Bone marrow (tissue), 2 donors: ENCODE data around the gene TBC1D14.
"Not testable (repeated sequence)": the region's sequence is repeated elsewhere in the genome, so short reads cannot be mapped to it uniquely, and the experiment has no call there.

ENCODE experiments used
- DNase-seq, 2 donors: peaks; one replicate each; lab custom pipeline; 2025; lab: John Stamatoyannopoulos, UW

Gene TBC1D14

DNA sequence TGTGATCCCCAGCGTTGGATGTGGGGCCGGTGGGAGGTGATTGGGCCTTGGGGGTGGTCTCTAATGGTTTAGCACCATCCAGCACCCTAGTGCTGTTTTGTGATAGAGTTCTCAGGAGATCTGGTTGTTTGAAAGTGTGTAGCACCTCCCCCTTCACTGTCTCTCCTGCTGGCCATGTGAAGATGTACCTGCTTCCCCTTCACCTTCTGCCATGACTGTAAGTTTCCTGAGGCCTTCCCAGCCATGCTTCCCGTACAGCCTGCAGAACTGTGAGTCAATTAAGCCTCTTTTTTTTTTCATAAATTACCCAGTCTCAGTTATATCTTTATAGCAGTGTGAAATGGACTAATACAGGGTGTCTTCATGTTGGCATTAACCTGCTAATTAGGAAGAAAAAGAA, 19.3 kb upstream of the TBC1D14 start:
- no peak for DNase-seq

DNA sequence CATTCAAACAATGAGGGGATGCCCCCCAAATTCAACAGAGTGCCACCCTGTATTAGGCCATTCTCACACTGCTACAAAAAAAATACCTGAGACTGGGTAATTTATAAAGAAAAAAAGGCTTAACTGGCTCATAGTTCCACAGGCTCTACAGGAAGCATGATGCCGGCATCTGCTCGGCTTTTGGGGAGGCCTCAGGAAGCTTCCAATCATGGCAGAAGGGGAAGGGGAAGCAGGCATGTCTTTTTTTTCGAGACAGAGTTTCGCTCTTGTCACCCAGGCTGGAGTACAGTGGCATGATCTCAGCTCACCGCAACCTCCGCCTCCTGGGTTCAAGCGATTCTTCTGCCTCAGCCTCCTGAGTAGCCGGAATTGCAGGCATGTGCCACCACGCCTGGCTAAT, 18.7 kb upstream of the TBC1D14 start:
- not testable (repeated sequence) for DNase-seq

DNA sequence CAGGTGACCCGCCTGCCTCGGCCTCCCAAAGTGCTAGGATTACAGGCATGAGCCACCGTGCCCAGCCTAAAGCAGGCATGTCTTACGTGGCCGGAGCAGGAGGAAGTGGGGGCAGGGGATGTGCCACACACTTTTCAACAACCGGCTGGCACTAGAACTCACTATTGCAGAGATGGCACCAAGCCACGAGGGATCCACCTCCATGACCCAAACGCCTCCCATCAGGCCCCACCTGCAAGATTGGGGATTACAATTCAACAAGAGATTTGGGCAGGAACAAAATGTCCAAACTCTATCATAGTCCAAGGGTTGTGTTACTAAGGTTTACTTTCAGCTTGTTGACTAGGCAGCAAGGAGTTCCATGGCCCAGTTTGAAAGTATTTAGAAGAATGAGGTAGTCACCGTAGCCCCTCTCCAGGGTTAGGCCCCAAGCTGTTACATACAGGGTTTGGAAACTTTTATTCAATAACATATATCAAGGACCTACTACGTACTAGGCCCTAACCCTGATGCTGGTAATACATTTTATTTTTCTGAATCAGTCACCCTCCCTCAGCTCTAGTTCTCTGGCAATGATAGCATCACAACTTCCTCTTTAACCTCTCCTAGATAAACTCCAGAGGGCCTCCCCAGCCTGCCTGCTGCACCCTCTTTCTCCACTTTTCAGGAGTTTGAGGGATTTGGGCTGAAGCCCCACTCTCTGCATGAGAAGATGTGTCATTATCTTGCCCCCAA, 18.0 kb upstream of the TBC1D14 start:
- DNase-seq: peak in 1 of 2 donors; percentile 61

GRCh38 chr4:6892190-6892908, 17.3 kb upstream of the TBC1D14 start:
- peak; percentile 35 to 79 for DNase-seq

GRCh38 chr4:6892909-6893202, 16.8 kb upstream of the TBC1D14 start:
- no peak for DNase-seq

GRCh38 chr4:6893449-6894085, 16.1 kb upstream of the TBC1D14 start:
- DNase-seq: peak in 1 of 2 donors; percentile 42

GRCh38 chr4:6894086-6894478, 15.5 kb upstream of the TBC1D14 start:
- no peak for DNase-seq

DNA sequence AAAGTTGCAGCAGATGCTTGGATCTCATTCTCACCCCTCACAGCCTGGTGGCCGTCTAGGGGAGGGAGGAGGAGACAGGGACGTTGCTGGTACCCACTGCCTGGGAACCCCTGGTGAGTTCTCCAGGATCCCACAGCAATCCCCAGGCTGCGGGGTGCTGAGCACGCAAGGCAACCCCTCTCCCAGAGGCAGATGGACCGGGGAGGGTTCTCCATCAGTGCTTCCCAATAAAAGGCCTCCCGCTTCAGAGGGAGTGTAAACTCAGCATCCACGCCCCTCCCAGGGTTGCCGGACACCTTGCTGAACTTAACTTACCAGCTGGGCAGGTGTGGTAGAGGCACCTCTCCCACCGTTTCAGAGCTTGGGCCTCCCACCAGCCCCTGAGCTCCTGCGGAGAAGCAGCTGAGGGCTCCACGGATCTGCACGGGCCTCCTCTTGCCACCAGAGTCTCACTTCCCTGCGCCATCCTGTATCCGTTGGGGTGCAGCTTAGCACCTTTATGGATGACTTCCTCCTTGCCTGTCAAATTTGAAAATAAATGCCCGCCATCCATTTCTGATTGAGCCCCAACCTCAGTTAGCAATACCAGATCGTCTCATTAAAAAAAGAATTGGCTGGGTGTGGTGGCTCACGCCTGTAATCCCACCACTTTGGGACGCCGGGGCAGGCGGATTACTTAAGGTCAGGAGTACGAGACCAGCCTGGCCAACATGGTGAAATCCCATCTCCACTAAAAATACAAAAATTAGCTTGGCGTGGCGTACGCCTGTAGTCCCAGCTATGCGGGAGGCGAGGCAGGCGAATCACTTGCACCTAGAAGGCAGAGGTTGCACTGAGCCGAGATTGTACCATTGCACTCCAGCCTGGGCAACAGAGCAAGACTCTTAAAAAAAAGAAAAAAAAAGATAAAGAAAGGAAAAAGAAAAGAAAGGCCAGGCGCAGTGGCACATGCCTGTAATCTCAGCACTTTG, 14.8 kb upstream of the TBC1D14 start:
- DNase-seq: no peak

DNA sequence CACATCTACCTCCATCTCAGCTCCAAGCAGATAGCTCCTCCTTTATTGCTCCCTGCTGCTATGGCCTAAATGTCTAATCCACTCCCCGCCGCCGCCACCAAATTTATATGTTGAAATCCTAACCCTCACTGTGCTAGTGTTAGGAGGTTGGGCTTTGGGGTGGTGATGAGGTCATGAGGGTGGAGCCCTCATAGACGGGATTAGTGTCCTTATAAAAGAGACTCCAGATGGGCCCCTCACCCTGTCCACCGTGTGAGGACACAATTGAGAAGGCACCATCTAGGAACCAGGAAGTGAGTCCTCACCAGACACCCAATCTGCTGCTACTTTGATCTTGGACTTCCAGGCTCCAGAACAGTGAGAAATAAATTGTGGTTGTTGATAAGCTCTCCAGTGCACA, 13.6 kb upstream of the TBC1D14 start:
- no peak for DNase-seq

DNA sequence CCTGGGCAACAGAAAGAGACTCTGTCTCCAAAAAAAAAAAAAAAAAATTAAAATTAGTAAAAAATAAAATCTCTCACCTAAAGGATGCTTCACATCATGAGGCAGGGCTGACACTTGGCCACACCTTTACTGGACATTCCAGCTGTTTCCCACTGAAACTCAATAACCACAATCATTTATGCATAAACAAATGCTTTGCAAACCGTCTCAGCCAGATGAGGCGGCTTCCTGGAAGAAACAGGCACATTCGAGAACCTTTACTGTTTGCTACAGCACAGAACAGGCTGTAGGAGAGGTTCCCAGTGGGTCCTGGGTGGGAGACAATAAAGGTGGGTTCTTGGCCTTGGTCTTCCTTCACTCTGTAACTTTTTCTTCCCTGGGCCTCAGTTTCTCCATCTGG, 10.9 kb upstream of the TBC1D14 start:
- DNase-seq: no peak

DNA sequence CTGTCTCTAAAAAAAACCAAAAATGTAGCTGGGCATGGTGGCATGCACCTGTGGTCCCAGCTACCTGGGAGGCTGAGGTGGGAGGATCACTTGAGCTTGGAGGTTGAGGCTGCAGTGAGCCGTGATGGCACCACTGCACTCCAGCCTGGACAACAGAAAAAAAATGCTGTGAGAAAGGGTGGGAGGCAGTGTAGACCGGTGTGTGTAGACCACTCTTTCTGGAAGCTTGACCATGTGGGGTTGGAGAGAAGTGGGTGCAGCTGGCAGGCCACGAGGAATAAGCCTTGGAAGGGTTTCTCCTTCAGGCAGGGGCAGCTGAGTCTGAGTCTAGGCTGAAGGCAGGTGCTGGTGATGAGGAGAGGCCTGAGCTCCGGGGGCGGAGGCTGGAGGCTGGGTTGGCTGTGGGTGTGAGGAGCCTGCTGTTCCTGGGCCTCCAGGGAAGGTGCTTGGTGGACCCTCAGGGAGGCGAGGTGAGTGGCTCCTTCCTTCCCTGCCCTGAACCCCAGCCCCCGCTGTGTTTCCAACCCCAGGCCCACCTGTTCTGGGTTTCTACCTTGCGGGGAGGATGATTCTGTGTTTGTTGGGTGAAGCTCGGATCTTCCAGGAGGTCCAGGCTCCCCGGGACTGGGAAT, 9.3 kb upstream of the TBC1D14 start:
- DNase-seq: no peak

DNA sequence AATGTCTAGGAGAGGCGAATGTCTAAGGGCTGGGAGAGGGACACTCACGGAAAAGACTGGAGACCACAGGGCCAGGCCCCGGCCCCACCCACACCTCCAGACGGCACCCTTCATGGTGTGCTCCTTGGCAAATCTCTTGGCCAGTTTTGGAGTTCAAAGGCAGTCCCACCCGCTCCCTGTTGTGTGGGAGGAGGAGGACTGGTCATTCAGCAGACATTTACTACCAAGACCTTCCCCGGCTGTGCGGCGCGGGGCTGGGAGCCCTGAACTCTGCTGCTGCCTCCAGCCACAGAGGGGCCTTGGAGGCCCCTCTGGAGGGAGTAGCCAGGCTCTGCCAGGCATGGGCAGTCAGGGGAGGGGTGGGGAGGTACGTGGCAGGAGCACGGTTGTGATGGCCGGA, 8.7 kb upstream of the TBC1D14 start:
- DNase-seq: no peak

- DNase-seq: no peak
These were observed 7.8 kb upstream of the TBC1D14 start for GRCh38 chr4:6901669-6902317.

DNA sequence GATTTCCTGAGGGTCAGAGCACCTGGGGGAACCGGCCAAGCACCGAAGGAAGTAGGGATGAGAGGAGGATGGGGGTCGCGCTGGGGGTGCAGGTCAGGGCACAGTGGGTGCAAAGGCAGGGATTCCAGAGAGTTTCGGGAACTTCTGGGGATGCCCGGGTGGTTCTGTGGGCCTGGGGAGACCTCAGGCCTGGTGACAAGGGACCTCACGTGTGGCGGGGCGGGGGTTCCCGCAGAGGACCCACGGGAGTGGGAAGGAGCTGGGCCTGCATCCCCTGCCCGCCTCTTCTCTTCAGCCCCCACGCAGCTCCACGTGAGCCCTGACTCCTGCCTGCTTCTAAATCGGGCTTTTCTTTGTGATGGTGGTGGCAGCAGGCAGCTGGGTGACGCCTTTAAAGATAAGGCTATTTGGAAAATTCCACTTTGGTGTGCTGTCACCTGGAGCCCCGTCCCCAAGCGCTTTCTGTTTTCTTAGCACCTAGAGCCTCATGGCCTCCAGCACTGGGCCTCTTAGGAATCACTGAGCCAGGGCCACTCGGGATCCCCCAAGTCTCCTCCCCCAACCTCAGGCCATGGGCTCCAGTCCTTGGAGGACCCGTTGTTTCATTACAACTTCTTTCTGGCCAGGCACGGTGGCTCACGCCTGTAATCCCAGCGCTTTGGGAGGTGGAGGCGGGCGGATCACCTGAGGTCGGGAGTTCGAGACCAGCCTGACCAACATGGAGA, 7.1 kb upstream of the TBC1D14 start:
- no peak for DNase-seq

GRCh38 chr4:6905516-6906445, 3.8 kb upstream of the TBC1D14 start:
- DNase-seq: no peak

GRCh38 chr4:6906486-6906885, 3.1 kb upstream of the TBC1D14 start:
- DNase-seq: not testable (repeated sequence)

DNA sequence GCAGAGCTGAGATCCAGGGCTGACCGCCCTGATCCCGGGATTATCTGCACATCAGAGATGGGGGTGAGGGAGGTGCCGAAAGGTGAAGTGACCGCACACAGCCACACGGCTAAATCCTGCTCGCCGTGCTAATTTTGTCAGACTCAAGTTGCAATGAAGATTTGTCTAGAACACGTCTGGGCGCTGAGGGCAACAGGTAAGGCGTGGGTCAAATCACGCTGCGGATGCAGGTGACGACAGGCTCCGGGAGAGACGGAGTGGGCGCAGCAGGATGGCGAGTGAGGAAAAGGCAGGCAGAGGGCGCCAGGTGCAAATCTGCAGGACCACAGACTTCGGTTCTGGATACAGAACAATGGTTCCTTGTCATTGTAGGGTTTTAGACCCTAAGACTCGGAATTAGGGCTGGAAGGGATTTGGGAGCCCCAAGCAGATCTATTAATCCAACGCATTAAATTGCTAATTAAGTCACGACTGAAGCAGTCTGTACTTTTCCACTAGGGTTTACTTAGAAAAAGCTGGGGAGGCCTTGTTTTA, 1.9 kb upstream of the TBC1D14 start:
- no peak for DNase-seq

DNA sequence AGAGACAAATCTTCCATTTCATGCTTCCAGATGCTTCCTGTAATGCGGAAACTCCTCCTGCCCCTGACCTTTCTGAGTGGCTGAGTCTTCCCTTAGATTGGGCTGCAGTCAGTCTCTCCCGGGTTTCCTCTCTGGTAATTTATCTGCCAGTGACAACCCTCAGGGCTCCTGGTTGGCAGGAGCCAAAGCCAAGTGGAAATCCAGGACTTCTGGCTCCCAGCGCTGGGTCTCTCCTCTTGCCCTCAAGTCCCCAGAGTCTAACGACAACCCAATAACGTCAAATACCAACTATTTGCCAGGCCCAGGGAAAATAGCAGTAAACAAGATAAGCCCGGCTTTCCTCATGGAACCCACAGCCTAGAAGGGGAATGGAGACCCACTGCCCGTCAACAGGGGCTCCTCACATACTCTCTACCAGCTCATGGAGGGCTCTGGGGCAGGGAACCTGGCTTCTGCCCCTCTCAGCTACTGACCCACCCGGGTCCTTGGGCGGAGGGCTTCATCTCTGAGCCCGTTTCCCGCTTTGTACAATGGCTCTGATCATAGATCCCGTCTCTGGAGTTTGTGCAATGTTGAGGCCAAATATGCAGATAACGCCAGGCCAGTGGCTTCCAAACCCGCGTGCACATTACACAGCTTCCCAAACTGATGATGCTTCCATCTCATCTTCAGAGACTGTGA, 1.1 kb upstream of the TBC1D14 start:
- DNase-seq: no peak

DNA sequence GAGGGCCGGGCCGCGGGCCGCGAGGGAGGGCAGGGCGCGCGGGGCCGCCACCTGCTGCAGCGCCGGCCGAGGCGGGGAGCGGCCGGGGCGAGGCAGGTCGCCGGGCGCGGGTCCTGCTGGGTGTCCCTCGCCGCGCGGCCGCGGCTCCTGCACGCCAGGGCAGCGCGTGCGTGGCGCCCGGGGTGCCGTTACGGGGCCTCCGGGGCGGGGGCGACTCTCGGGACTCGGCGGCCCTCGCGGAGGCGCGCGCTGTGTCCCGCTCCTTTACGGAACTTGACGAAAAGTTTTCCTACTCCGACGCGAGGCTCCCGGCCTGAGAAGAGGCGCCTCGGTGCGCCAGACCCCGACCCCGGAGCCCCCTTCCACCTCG, 329 bp downstream of the TBC1D14 start:
- DNase-seq: no peak
